ENCODE results near the gene SAMD4B.

DNA sequence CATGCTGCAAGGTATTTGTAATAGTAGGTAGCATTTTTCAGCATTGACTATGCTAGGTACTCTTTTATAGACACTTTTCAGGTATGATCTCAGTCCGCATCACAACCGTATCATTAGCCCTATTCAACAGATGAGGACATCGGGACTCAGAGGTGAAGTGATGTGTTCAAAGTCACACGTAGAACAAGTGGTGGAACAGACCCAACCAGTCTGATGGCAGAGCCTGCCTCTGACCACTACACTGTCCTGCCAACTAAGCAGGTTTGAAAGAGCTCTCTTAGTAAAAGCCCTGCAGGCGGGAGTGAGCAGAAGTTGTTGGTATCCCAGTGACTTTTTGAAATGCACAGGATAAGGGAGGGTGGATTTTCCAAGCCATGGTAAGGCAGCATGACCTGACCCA, 28.5 kb downstream of the SAMD4B start:
- TF ChIP-seq, protein P1, sequence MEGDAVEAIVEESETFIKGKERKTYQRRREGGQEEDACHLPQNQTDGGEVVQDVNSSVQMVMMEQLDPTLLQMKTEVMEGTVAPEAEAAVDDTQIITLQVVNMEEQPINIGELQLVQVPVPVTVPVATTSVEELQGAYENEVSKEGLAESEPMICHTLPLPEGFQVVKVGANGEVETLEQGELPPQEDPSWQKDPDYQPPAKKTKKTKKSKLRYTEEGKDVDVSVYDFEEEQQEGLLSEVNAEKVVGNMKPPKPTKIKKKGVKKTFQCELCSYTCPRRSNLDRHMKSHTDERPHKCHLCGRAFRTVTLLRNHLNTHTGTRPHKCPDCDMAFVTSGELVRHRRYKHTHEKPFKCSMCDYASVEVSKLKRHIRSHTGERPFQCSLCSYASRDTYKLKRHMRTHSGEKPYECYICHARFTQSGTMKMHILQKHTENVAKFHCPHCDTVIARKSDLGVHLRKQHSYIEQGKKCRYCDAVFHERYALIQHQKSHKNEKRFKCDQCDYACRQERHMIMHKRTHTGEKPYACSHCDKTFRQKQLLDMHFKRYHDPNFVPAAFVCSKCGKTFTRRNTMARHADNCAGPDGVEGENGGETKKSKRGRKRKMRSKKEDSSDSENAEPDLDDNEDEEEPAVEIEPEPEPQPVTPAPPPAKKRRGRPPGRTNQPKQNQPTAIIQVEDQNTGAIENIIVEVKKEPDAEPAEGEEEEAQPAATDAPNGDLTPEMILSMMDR (IDR thresholded peaks at IDR 0.05): no peak
- no peak for TF ChIP-seq POLR2A (IDR thresholded peaks at IDR 0.05)
